ENCODE data around the gene D2HGDH. TPM values are rescaled to one million over a fixed set of nuclear protein-coding genes. Genes with fewer than 3 reads are reported as not detected.
"Not testable (repeated sequence)": the region's sequence is repeated elsewhere in the genome, so short reads cannot be mapped to it uniquely, and the experiment has no call there.

D2HGDH gene
- total and polyA plus RNA-seq, 10 of the 15 experiments (the other 5 are each of a cell fraction or from before 2014, with no cell fraction given), result 0.52 to 32.1 (median 11.0) TPM

DNA sequence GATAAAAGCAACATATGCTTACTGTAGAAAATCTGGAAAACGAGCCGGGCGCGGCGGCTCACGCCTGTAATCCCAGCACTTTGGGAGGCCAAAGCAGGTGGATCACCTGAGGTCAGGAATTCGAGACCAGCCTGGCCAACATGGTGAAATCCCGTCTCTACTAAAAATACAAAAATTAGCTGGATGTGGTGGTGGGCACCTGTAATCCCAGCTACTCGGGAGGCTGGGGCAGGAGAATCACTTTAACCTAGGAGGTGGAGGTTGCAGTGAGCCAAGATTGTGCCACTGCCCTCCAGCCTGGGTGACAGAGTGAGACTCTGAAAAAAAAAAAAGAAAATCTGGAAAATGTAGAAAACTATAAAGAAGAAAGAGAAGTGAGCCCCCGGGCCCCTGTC, 83.4 kb downstream of the D2HGDH start:
- BruUV-seq (replicated peaks); CTCF ChIA-PET; intact Hi-C loops (cut with micrococcal nuclease; ENCODE audit: unreplicated experiment); DNase-seq (ENCODE audit: low read depth, low spot score); H3K9ac ChIP-seq (ENCODE audit: control insufficient read depth, insufficient read depth, low read length); in situ Hi-C loops (cut with MboI); H3K4me2 ChIP-seq (ENCODE audit: control insufficient read depth, insufficient read depth); H3K79me2 ChIP-seq (ENCODE audit: control insufficient read depth, insufficient read depth, low read length); H3K27me3 ChIP-seq (replicated peaks in 1 of 2; ENCODE audit: control insufficient read depth in 2 of 2, insufficient read depth in 2 of 2, low read length in 1 of 2); H3K9me3 ChIP-seq (replicated peaks; ENCODE audit: control insufficient read depth, insufficient read depth, low read length); H3K36me3 ChIP-seq (ENCODE audit: control insufficient read depth in 2 of 2, insufficient read depth in 2 of 2, low read length in 1 of 2); ATAC-seq; H3K4me1 ChIP-seq (ENCODE audit: control insufficient read depth, insufficient read depth, low read length); FAIRE-seq; H2AFZ ChIP-seq (ENCODE audit: control insufficient read depth, low read depth, low read length); H3K27ac ChIP-seq (ENCODE audit: control insufficient read depth, insufficient read depth); H3K4me3 ChIP-seq; RAD21 ChIA-PET (ENCODE audit: unreplicated experiment); H4K20me1 ChIP-seq (ENCODE audit: control insufficient read depth, insufficient read depth): not testable (repeated sequence)
- WGBS (ENCODE audit: insufficient coverage, insufficient replicate concordance, low lambda C conversion rate, missing lambda C conversion rate), result 68% methylated on average over 9 of the region's 10 CpGs
- 0 out of 2 replicates have a peak, but pooled peaks have one; percentile 2 for TF ChIP-seq POLR2A (IDR thresholded peaks at IDR 0.05; ENCODE audit: low read depth, low read length)
- ChIA-PET SMC1A (ENCODE audit: uncharacterized antibody, unreplicated experiment) (interaction anchor here (0.9 kb wide), 1 partner anchor 85 kb away, joined by 4 read pairs; no protein-coding TSS in a partner anchor), POLR2A (interaction anchor here (1.0 kb wide), 1 partner anchor 51 kb away, joined by 3 read pairs; no protein-coding TSS in a partner anchor)

Other genes with a start within 250 kb of the D2HGDH start
Only the 7 nearest of the 10 such genes appear.
- gene THAP4, start 97.5 kb upstream of the D2HGDH start, total RNA-seq (2014; rRNA removed), result 54.1 and 67.7 TPM in 2 replicates
- gene THAP4, start 97.5 kb upstream of the D2HGDH start, total RNA-seq (2014; rRNA removed; fragmentation: Illumina TruSeq; extraction: Trizol), result 33.4 and 40.5 TPM in 2 replicates
- 54.5 and 55.0 TPM in 2 replicates for gene THAP4, start 97.5 kb upstream of the D2HGDH start, total RNA-seq (2021)
- 12.2 and 31.2 TPM in 2 replicates for gene THAP4, start 97.5 kb upstream of the D2HGDH start, polyA plus RNA-seq (2011; rRNA removed)
- 5.8 and 32.0 TPM in 2 replicates for gene THAP4, start 97.5 kb upstream of the D2HGDH start, polyA plus RNA-seq (2014; fragmentation: Illumina TruSeq; extraction: Trizol)
- gene THAP4, start 97.5 kb upstream of the D2HGDH start, polyA plus RNA-seq (2014; fragmentation: Nextera tagmentation; extraction: Ambion mirVana), result 10 to 100 TPM; 12.9 to 22.7 TPM
- 63.6 and 68.8 TPM in 2 replicates for gene THAP4, start 97.5 kb upstream of the D2HGDH start, polyA plus RNA-seq (2014; rRNA removed)
- 10 to 100 TPM; 48.5 to 49.3 TPM for gene THAP4, start 97.5 kb upstream of the D2HGDH start, polyA plus RNA-seq (2016; fragmentation: Nextera tagmentation; extraction: Ambion mirVana)
- gene ATG4B, start 96.9 kb upstream of the D2HGDH start, total RNA-seq (2014; rRNA removed), result 59.6 and 76.2 TPM in 2 replicates
- 29.2 and 36.7 TPM in 2 replicates for gene ATG4B, start 96.9 kb upstream of the D2HGDH start, total RNA-seq (2014; rRNA removed; fragmentation: Illumina TruSeq; extraction: Trizol)
- 61.0 and 69.2 TPM in 2 replicates for gene ATG4B, start 96.9 kb upstream of the D2HGDH start, total RNA-seq (2021)
- gene ATG4B, start 96.9 kb upstream of the D2HGDH start, polyA plus RNA-seq (2011; rRNA removed), result 45.8 and 84.1 TPM in 2 replicates
- 35.9 and 60.7 TPM in 2 replicates for gene ATG4B, start 96.9 kb upstream of the D2HGDH start, polyA plus RNA-seq (2014; fragmentation: Illumina TruSeq; extraction: Trizol)
- gene ATG4B, start 96.9 kb upstream of the D2HGDH start, polyA plus RNA-seq (2014; fragmentation: Nextera tagmentation; extraction: Ambion mirVana), result 1 to 10 TPM; 5.8 to 9.3 TPM
- gene ATG4B, start 96.9 kb upstream of the D2HGDH start, polyA plus RNA-seq (2014; rRNA removed), result 70.7 and 75.3 TPM in 2 replicates
- gene ATG4B, start 96.9 kb upstream of the D2HGDH start, polyA plus RNA-seq (2016; fragmentation: Nextera tagmentation; extraction: Ambion mirVana), result 10 to 100 TPM; 73.2 to 76.1 TPM
- gene DTYMK, start 47.8 kb upstream of the D2HGDH start, total RNA-seq (2014; rRNA removed), result 75.7 and 80.5 TPM in 2 replicates
- 40.7 and 43.5 TPM in 2 replicates for gene DTYMK, start 47.8 kb upstream of the D2HGDH start, total RNA-seq (2014; rRNA removed; fragmentation: Illumina TruSeq; extraction: Trizol)
- gene DTYMK, start 47.8 kb upstream of the D2HGDH start, total RNA-seq (2021), result 80.5 and 82.4 TPM in 2 replicates
- gene DTYMK, start 47.8 kb upstream of the D2HGDH start, polyA plus RNA-seq (2011; rRNA removed), result 42.8 and 54.3 TPM in 2 replicates
- gene DTYMK, start 47.8 kb upstream of the D2HGDH start, polyA plus RNA-seq (2014; fragmentation: Illumina TruSeq; extraction: Trizol), result 13.1 and 33.4 TPM in 2 replicates
- gene DTYMK, start 47.8 kb upstream of the D2HGDH start, polyA plus RNA-seq (2014; fragmentation: Nextera tagmentation; extraction: Ambion mirVana), result 10 to 100 TPM in 1 of 2 experiments, 1 to 10 TPM in 1; 7.0 to 20.5 TPM
- 64.4 and 72.1 TPM in 2 replicates for gene DTYMK, start 47.8 kb upstream of the D2HGDH start, polyA plus RNA-seq (2014; rRNA removed)
- 100 to 1,000 TPM; 220 TPM for gene DTYMK, start 47.8 kb upstream of the D2HGDH start, polyA plus RNA-seq (2016; fragmentation: Nextera tagmentation; extraction: Ambion mirVana)
- 30.2 and 35.6 TPM in 2 replicates for gene ING5, start 32.6 kb upstream of the D2HGDH start, total RNA-seq (2014; rRNA removed)
- gene ING5, start 32.6 kb upstream of the D2HGDH start, total RNA-seq (2014; rRNA removed; fragmentation: Illumina TruSeq; extraction: Trizol), result 29.5 and 29.8 TPM in 2 replicates
- gene ING5, start 32.6 kb upstream of the D2HGDH start, total RNA-seq (2021), result 27.2 and 34.6 TPM in 2 replicates
- 31.4 and 34.9 TPM in 2 replicates for gene ING5, start 32.6 kb upstream of the D2HGDH start, polyA plus RNA-seq (2011; rRNA removed)
- gene ING5, start 32.6 kb upstream of the D2HGDH start, polyA plus RNA-seq (2014; fragmentation: Illumina TruSeq; extraction: Trizol), result 24.6 TPM in 2 replicates
- 10 to 100 TPM in 1 of 2 experiments, 1 to 10 TPM in 1; 10.0 to 13.2 TPM for gene ING5, start 32.6 kb upstream of the D2HGDH start, polyA plus RNA-seq (2014; fragmentation: Nextera tagmentation; extraction: Ambion mirVana)
- gene ING5, start 32.6 kb upstream of the D2HGDH start, polyA plus RNA-seq (2014; rRNA removed), result 46.1 and 60.1 TPM in 2 replicates
- gene ING5, start 32.6 kb upstream of the D2HGDH start, polyA plus RNA-seq (2016; fragmentation: Nextera tagmentation; extraction: Ambion mirVana), result 10 to 100 TPM; 16.9 to 19.3 TPM
- 0.11 TPM in 1 of 2 replicates, not detected in the other for gene GAL3ST2, start 42.2 kb downstream of the D2HGDH start, total RNA-seq (2014; rRNA removed)
- not detected in 2 replicates for gene GAL3ST2, start 42.2 kb downstream of the D2HGDH start, total RNA-seq (2014; rRNA removed; fragmentation: Illumina TruSeq; extraction: Trizol)
- 0.36 and 0.48 TPM in 2 replicates for gene GAL3ST2, start 42.2 kb downstream of the D2HGDH start, total RNA-seq (2021)
- not detected in 2 replicates for gene GAL3ST2, start 42.2 kb downstream of the D2HGDH start, polyA plus RNA-seq (2011; rRNA removed)
- not detected in 2 replicates for gene GAL3ST2, start 42.2 kb downstream of the D2HGDH start, polyA plus RNA-seq (2014; fragmentation: Illumina TruSeq; extraction: Trizol)
- not detected for gene GAL3ST2, start 42.2 kb downstream of the D2HGDH start, polyA plus RNA-seq (2014; fragmentation: Nextera tagmentation; extraction: Ambion mirVana)
- 0.19 TPM in 1 of 2 replicates, not detected in the other for gene GAL3ST2, start 42.2 kb downstream of the D2HGDH start, polyA plus RNA-seq (2014; rRNA removed)
- gene GAL3ST2, start 42.2 kb downstream of the D2HGDH start, polyA plus RNA-seq (2016; fragmentation: Nextera tagmentation; extraction: Ambion mirVana), result under 1 TPM in 1 of 2 experiments, not detected in 1; 0.09 TPM
- gene NEU4, start 74.6 kb downstream of the D2HGDH start, total RNA-seq (2014; rRNA removed), result 0.05 and 0.06 TPM in 2 replicates
- gene NEU4, start 74.6 kb downstream of the D2HGDH start, total RNA-seq (2014; rRNA removed; fragmentation: Illumina TruSeq; extraction: Trizol), result 0.05 TPM in 1 of 2 replicates, not detected in the other
- gene NEU4, start 74.6 kb downstream of the D2HGDH start, total RNA-seq (2021), result 0.28 and 0.98 TPM in 2 replicates
- gene NEU4, start 74.6 kb downstream of the D2HGDH start, polyA plus RNA-seq (2011; rRNA removed), result not detected in 2 replicates
- gene NEU4, start 74.6 kb downstream of the D2HGDH start, polyA plus RNA-seq (2014; fragmentation: Illumina TruSeq; extraction: Trizol), result 0.01 TPM in 1 of 2 replicates, not detected in the other
- gene NEU4, start 74.6 kb downstream of the D2HGDH start, polyA plus RNA-seq (2014; fragmentation: Nextera tagmentation; extraction: Ambion mirVana), result not detected
- 0.08 and 0.14 TPM in 2 replicates for gene NEU4, start 74.6 kb downstream of the D2HGDH start, polyA plus RNA-seq (2014; rRNA removed)
- gene NEU4, start 74.6 kb downstream of the D2HGDH start, polyA plus RNA-seq (2016; fragmentation: Nextera tagmentation; extraction: Ambion mirVana), result under 1 TPM in 1 of 2 experiments, not detected in 1; 0.23 TPM
- 3.7 and 3.9 TPM in 2 replicates for gene PDCD1, start 124.3 kb downstream of the D2HGDH start, total RNA-seq (2014; rRNA removed)
- gene PDCD1, start 124.3 kb downstream of the D2HGDH start, total RNA-seq (2014; rRNA removed; fragmentation: Illumina TruSeq; extraction: Trizol), result 1.1 and 1.5 TPM in 2 replicates
- 3.6 and 4.0 TPM in 2 replicates for gene PDCD1, start 124.3 kb downstream of the D2HGDH start, total RNA-seq (2021)
- gene PDCD1, start 124.3 kb downstream of the D2HGDH start, polyA plus RNA-seq (2011; rRNA removed), result 3.8 and 6.4 TPM in 2 replicates
- gene PDCD1, start 124.3 kb downstream of the D2HGDH start, polyA plus RNA-seq (2014; fragmentation: Illumina TruSeq; extraction: Trizol), result 0.62 TPM in 1 of 2 replicates, not detected in the other
- gene PDCD1, start 124.3 kb downstream of the D2HGDH start, polyA plus RNA-seq (2014; fragmentation: Nextera tagmentation; extraction: Ambion mirVana), result not detected
- 4.2 and 4.6 TPM in 2 replicates for gene PDCD1, start 124.3 kb downstream of the D2HGDH start, polyA plus RNA-seq (2014; rRNA removed)
- gene PDCD1, start 124.3 kb downstream of the D2HGDH start, polyA plus RNA-seq (2016; fragmentation: Nextera tagmentation; extraction: Ambion mirVana), result 1 to 10 TPM; 1.4 to 1.9 TPM